GM19035 (cell line): ENCODE data around the gene C11orf24.
A peak's percentile ranks its signal among the peaks of the same experiment; 100 is the strongest.

ENCODE experiments used
- ATAC-seq: cut with Tn5 transposase; IDR thresholded peaks from one replicate; pipeline ENCODE4 v1.9.1; 2021; ENCODE audit not compliant: unreplicated experiment

C11orf24 gene

DNA sequence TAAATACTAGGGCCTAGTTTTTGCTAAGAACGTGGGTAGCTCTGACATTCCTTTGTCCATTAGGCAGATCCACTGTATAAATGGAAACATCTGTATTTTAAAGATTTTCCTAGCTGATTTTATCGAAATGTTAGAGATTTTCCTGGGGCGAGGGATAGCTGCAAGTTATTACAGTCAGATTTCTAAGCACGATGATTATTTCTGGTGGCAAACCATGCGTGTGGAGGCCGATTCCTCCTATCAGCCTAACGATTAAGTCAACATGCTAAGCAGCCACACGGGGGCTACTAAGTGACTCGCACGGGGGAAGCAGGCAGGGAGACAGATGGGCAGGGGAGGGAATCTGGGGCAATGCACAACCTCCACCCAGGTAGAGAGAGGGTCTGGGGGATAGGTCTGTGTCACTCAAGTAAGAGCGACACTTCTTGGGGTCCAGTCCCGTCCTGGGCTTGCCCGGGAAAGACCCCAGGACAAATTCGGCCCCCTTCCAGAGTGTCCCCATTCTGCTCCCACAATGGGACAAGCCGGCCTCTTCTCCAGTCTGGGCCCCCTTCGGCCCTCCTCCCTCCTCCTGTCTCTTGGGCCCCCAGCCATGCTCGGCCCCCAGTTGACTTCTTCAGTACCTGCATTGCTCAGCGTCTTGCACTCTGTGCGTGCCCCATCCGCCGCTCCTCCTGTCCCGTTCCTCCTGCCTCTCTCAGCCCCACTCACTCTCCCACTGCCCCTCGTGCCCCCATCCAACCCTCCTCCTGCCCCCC lies 571 bp downstream of the C11orf24 start:
- ATAC-seq = peak; percentile 7

DNA sequence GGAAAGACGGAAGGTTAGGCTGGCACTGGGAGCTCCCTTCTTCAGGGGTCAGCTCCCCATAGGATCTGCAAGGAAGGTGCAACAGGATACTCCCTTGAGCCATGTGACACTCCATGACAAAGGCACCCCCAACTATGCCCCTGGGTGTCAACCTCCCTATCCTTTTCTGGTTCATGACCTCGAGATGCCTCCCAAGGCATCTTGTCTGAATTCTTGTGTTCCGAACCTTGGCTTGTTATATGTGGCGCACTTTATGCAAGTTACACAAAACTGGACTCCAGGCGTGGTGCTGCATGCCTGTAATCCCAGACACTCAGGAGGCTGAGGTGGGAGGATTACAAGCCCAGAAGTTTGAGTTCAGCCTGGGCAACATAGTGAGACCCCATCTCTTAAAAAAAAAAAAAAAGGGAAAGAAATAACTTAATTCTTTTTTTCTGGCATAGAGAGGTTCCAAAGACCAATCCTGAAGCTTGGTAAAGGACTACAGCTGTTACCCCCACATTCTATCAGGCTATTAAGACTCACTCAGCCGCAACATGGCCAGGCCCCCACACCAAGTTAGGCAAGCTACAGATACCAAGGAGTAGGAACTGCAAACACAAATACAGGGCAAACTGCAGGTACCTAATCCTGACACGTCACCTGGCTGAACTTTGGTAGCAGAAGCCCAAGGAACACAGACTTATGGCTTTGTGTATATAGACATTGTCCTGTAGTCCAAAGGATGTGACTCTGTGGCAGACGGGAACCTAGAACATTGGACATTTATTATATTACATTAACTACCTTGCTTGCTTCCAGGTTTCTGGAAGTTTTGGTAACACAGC lies 1.4 kb downstream of the C11orf24 start:
- no peak for ATAC-seq

DNA sequence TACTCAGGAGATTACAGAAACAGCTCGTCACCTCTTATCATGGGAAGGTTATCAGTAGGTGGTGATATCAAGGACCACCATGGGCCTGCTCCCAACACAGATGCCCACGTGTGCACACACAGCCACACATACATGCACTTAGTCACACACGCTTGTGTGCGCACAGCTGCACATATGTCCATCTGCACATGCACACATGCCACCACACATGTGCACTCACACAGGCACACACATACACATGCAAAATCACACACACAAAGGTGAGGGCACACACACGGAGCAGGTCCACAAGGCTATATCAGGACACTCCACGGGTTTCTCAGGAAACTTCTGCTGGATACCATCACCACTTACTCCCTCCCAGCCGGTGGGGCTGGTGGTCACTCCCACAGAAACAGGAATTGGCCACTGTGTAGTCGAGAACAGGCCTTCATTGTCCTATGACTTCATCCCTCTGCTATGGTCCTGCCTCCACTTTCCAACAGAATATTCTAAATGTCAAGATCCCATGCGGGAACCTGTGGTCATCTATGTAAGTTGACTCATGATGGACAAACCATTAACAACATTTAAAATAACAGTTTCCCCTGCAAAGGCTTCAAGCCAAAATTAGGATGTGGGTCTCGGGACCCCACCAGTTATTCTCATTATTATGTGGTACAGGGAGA lies 2.2 kb downstream of the C11orf24 start:
- ATAC-seq = no peak

DNA sequence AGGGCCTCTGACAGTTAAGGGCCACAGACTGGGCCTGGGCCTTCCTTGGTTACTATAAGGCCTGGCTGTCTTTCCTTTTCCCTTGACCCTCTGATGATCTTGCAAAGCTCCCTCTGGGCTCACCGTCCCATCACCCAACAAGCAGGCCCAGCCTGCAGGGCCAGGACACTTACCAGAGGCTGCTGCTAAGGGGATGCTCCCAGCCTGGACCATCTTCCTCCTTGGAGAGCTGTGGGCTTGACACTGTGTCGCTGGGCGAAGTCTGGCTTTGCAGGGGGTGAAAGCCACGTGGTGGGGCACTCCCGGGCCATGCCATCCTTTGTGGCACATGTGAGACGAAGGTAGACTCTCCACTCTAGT lies 3.9 kb downstream of the C11orf24 start:
- ATAC-seq = no peak

DNA sequence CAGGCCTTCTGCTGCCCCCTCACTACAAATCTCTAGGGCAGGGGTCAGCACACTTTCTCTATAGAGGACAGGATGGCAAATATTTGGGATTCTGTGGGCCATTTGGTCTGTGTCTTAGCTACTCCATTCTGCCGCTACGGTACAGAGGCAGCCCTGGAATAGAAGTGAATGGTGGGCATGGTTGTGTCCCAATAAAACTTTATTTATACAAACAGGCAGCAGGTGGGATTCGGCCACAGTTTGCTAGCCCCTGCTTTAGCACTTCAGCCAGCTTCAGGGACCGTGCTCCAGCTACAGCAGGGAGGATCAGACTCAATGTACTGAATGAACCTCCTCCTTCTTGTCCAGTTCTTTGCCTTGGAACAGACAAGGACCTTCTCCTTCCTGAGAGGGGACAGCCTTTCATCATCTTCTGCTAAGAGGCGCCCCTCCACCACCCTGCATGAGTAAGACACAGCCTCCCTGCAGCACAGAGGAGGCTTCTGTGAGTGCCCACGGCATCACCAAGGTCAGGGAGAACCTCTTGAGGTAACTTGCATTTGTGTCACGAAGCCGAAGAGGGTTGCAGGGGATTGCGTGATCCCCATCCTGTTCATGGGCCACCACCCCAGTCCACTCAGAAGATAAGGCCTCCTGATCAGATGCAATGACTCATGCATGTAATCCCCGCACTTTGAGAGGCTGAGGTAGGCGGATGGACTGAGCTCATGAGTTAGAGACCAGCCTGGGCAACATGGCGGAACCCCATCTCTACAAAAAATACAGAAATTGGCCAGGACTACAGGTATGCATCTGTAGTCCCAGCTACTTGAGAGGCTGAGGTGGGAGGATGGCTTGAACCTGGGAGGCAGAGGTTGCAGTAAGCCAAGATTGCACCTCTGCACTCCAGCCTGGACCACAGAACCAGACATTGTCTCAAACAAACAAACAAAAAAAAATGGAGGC lies 4.6 kb downstream of the C11orf24 start:
- no peak for ATAC-seq

DNA sequence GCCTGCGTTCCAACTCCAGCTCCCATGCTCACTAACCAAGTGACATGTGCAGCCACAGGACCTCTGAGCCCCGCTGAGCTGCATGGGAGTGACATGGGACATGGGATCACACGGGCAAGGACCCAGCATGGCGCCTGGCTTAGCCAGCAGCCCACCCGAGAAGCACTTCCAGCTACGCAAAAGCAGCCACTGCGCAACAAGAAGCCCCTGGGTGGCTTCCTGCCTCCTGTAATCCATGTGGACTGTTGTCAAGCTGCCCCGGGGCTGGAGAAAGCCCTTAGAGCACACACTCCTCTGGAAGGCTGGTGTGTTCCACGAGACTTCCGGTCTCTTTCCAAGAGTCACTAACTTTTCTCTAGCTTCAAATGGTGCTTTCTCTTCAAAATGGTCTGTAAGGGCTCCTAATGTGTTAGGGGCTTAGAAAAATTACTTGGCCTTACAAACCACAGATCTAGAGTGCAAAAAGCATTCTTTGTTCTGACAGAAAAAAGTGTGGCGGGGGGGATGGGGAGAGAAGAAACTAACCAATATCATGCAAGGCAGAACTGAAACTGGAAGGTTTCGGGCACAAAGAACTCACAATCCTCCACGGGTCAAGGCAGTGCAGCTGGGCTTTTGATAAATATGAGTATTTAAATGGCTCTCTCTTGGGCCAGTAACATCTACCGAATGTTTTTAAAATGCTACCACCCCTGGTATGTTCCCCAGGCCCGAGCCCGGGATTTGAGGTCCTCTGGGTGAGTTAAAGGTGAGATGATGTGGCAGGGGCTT lies 5.5 kb downstream of the C11orf24 start:
- ATAC-seq = peak; percentile 73

DNA sequence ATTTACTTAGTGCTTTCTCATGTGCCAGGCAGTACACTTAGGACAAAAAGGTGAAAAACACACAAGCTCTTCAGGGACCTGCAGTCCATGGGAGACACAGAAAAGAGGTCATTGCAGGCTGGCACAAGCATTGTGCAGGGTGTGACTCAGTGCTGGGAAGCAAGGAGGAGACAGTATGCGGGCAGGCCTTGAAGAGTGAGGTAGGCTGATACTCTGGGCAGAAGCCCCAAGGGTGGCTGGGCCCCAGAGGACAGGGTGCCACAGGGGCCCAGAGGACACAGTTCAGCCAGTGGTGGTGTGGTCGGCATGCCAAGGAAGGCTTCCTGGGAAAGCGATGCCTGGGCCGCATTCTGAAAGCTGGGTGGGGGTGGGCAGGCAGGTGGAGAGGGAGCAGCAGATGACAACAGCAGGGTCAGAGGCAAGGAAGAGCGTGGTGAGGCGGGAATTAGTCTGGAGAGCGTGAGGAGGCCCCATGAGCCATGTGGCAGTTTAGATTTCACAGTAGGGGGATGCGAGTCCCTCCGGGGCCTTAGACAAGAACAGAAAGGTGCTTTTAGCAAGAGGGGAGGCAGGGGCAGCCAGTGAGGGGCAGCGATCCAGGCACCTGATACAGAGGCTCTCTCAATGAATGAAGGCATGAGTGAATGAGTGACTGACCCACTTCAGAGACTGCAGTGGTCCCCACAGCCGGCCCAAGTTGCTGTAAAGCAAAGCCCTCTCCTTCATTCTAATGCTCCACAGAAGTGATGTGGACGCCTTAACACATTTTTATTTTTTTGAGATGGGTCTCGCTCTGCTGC lies 6.8 kb downstream of the C11orf24 start:
- ATAC-seq = no peak

DNA sequence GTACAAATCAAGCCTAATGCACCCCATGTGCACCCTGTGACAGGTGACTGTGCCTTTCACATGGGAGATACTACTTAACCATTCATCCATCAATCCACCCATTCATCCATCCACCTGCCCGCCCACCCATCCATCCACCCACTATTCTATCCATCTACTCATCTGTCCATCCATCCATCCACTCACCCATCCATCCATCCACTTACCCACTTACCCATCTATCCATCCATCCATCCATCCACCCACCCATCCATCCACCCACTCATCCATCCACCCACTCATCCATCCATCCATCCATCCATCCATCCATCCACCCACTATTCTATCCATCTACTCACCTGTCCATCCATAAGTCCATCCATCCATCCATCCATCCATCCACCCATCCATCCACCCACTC lies 7.5 kb downstream of the C11orf24 start:
- no peak for ATAC-seq

DNA sequence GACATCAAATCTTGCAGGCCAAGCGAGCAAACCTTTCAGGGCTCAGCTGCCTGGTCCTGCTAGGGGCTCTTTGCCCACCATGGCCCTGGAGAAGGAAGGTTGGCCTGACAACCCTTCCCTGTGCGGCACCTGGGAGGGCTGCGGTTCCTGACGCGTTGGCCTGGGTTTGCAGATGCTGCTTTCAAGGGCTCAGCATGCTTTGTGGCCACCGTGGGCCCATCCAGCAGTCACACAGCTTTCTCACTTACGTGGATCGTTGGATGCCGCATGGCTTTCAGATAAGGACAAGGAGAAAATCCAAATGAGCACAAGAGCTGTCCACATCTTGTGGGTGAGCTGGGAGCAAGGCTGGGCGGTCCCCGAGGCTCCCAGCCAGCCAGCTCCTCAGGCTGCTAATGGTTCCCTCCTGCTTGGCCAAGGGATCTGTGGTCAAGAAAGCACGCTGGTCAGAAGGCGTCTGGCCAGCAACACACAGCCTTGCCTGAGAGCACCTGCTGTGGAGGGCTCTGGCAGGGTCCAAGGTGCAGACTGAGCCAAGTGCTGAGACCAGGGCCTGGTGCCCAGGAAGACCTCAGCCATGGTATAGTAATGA lies 8.2 kb downstream of the C11orf24 start:
- ATAC-seq = no peak

DNA sequence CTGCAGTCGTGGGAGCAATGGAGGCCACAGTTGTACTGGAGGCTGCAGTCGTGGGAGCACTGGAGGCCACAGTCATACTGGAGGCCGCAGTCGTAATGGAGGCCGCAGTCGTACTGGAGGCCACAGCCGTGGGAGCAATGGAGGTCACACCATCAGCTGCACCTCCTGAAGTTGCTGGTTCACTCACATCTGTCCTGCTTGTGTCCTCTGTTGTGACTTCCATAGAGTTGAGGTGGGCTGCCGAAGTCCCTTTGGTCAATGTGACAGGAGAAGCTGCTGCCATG lies 9.3 kb downstream of the C11orf24 start:
- no peak for ATAC-seq

DNA sequence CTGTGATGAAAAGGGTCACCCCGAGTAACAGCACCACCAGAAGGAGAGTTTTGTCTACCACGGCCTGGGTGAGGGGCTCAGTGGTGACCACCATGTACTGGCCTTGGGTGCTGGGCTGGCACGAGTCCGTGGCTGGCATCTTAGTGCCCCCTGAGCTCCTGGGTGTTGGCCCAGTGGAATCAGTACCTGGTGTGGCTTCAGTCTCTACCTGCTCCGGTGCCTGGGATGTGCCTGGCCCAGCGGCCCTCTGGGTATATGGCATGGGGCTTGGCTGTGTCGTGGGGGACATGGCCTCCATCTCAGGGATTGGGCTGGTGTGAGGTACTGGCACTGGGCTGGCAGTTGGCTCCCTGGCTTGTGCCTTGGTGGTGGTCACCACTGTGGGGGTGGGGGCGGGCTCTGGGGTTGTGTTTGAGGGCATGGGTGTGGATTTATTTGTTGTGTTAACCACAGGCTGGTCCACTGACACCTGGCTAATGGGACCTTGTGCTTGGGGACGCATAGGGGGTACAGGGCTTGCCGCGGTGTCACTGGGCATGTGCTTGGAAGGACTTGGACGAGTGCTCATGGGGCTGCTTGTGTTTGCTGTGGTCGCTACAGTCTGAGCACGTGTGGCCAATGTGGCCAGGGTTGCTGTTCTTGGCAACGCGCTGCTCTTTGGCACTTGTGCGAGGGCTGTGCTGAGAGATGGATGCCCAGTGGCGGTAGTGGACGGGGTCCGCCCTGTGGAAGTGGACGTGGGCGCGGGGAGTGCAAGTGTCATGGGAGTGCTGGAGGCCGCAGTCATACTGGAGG lies 9.8 kb downstream of the C11orf24 start:
- ATAC-seq = no peak

DNA sequence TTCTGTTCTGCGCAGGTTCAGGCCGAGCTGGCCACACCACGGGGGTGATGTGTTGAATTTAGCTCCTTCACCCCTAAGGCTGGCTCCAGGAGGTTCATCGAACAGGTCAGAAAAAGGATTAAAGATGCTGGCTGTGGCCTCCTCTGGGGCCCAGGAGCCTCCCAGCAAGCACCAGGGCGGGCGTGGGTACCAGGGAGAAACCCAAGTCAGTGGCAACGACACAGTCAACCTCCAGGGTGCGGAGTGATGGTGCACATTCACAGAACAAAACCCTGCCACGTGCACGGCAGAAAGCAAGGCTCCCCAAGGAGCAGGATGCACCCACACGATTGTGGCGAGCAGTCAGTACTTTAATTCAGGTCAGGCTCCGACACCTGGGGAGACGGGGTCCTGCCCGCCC lies 10.8 kb downstream of the C11orf24 start:
- no peak for ATAC-seq

DNA sequence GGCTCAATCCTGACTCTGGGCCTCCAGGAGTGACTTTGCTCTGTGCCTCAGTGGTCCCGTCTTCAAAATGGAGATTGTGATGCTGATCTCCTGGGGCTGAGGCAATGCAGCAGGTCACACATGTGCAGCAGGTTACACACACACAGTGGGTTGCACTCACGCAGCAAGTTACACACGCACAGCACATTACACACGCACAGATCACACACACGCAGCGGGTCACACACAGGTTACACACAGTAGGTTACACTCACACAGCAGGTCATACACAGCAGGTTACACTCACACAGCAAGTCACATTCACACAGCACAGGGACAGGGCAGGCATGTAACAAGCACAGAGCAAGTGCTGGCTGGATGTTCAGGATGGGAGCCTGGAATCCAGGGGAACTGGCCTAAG lies 11.3 kb downstream of the C11orf24 start:
- no peak for ATAC-seq

DNA sequence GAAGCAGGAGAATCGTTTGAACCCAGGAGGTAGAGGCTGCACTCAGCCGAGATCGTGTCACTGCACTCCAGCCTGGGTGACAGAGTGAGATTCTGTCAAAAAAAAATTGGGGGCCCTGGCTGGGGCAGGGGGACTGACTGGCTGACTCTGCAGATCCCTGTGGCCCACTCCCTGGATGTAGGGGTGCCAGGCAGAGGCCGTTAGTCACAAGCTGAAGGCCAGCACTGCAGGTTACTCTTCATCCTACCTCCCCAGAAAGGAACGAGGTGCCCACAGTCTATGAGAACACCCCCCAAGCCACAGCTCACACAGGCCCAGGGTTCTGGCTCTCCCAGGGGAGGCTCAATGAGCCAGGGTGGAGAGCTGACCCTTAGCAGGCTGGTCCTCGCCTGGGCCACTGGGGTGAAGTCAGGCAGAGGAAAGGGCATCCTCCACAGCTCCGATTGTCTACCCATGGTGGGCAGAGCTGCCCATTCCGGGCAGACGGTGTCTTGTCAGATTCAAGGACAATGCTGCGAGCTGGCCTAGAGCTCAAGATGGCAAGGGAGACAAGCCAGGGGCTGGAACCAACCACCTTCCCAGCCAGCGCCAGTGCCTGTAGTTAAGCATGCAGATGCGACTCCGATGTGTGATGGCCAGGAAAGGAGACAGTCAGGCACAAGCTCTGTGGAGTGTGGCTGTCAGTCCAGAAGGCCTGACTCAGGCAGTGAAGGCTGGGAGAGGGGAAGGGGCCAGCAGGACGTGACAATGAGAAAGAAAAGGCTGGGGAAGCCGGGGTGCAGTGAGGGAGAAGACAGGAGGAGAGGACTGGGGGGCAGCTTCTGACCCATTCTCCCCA lies 12.4 kb downstream of the C11orf24 start:
- no peak for ATAC-seq

DNA sequence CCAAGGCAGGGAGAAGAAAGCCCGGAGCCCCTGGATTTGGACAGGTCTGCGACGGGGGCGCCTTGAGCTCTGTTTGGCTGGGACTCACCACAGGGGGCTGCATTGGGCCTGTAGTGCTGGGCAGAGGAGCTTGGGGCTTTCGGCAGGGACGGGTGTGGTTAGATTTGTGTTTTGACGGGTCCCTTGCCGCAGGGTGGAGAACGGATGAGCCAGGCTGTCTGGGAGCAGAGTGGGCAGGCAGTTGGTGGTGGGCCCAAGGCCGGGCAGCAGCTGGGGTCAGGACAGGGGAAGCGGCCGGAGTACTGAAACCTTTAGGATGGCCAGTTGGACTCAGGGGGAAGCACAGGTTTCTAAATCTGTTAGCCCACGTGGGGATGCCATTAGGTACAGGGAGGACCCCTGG lies 13.4 kb downstream of the C11orf24 start:
- no peak for ATAC-seq

DNA sequence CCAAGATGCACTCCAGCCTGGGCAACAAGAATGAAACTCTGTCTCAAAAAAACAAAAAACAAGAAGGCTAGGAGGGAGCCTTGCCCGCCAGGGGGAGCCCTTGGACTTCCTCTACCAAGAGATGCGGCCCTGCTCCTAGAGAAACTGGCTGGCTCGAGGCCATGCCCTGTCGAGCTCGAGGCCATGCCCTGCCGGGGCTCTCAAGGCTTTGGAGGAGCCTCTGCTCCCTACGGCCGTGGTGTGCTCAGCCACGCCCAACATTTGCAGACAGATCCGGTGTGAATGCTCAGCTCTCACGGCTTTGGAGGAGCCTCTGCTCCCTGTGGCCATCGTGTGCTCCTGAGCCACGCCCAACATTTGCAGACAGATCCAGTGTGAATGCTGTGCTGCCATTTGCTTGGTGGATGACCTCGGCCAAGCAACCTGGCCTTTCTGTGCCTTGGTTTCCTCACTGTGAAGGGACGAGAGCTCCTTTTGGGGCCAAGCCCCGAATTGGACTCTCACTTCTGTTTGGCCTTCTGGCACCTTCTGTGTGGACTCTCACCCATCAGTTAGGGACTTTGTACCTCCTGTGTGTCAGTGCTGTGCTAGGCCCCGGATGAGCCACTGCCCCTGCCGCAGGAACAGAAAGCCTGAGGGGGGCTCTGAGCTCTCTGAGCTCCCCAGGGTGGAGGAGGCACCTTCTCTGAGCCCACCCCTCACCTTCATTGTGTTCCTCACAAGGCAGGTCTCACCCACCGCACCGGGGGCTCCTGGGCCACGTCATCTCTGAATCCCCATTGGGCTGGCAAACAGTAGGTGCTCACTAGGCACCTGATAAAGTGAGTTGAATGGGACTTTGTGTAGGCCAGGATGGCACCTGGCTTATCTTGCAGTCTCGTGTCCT lies 14.1 kb downstream of the C11orf24 start:
- ATAC-seq = peak; percentile 52
